HepG2 (cell line): ENCODE measurements around the gene CENPM. TPM values are rescaled to one million over a fixed set of nuclear protein-coding genes. Genes with fewer than 3 reads are reported as not detected.

Experiments used
- ATAC-seq: fragments of 200-7000 bp; cut with Tn5 transposase; 3 replicates; pipeline ENCODE4 v1.9.1; 2020; ENCODE audit warnings: mild to moderate bottlenecking, moderate library complexity
- BruUV-seq: library from RNA; stranded (reverse); fragments of 400-500 nt; replicated peaks from 2 replicates; lab custom pipeline; 2021; lab: Mats Ljungman, UMichigan
- CTCF ChIA-PET: fragments of 300-600 bp; formaldehyde crosslinking; extraction: SDS; loops from one replicate; lab custom pipeline; 2021; ENCODE audit warnings: low total read pairs, inconsistent platforms, low intra/inter-chr PET ratio; lab: Yijun Ruan, JAX
- POLR2A ChIA-PET: fragments of 350-600 bp; sonication (Branson Sonifier 250); formaldehyde crosslinking; loops from one replicate; lab custom pipeline; 2020; ENCODE audit warnings: antibody characterized with exemption, inconsistent platforms; lab: Yijun Ruan, JAX
- DNase-seq: peaks from one replicate; pipeline ENCODE4 v3.0.0-alpha.2; 2015; ENCODE audit warnings: low spot score
- FAIRE-seq: peaks from 3 replicates; lab custom pipeline; 2011; peaks lifted over from hg19 to GRCh38; lab: Jason Lieb, UNC
- H2AFZ ChIP-seq: one replicate; pipeline ENCODE4 v1.6.1; 2011; ENCODE audit warnings: low read length, inconsistent platforms
- H3K27ac ChIP-seq: fragments of 300-600 bp; 3 replicates; pipeline ENCODE4 v1.8.0; 2011; ENCODE audit warnings: mixed run types, mild to moderate bottlenecking, mixed read lengths, low read length, inconsistent platforms; ENCODE audit not compliant: insufficient read depth; ENCODE audit errors: extremely low read length
- H3K27me3 ChIP-seq, 2 experiments: fragments of 200-600 bp in 1 of 2; 2 replicates in 1 of 2; 3 replicates in 1 of 2; pipeline versions ENCODE4 v1.6.0 to v1.8.0; 2011; ENCODE audit warnings: low read length in 2 of 2, mild to moderate bottlenecking in 2 of 2, moderate library complexity in 2 of 2, inconsistent platforms in 1 of 2; ENCODE audit not compliant: insufficient read depth in 2 of 2, control insufficient read depth in 1 of 2
- H3K36me3 ChIP-seq, 2 experiments: fragments of 200-600 bp in 1 of 2; replicated peaks in 1 of 2; 2 replicates in 1 of 2; 3 replicates in 1 of 2; pipeline versions ENCODE4 v1.5.1 to v1.8.0; 2011; ENCODE audit warnings: low read length in 2 of 2, inconsistent platforms in 1 of 2; ENCODE audit not compliant: insufficient read depth in 2 of 2, control insufficient read depth in 1 of 2
- H3K4me1 ChIP-seq: 2 replicates; pipeline ENCODE4 v1.5.1; 2012; ENCODE audit warnings: low read length, inconsistent platforms; ENCODE audit not compliant: insufficient read depth
- H3K4me2 ChIP-seq: 2 replicates; pipeline ENCODE4 v1.6.0; 2011; ENCODE audit warnings: low read depth, low read length, inconsistent platforms
- H3K4me3 ChIP-seq, 3 experiments: fragments of 200-600 bp in 1 of 3; sonication (generic), shearing (Covaris generic) in 1 of 3; replicated peaks in 1 of 3; 2 replicates each; pipeline ENCODE4 v1.5.1; 2011 to 2016; ENCODE audit warnings: low read length in 3 of 3, inconsistent platforms in 2 of 3, low read depth in 2 of 3, mild to moderate bottlenecking in 2 of 3, control low read depth in 1 of 3, mixed read lengths in 1 of 3; ENCODE audit not compliant: insufficient read depth in 1 of 3
- H3K79me2 ChIP-seq: one replicate; pipeline ENCODE4 v1.6.1; 2011; ENCODE audit warnings: low read length, inconsistent platforms; ENCODE audit not compliant: insufficient read depth
- H3K9ac ChIP-seq: 2 replicates; pipeline ENCODE4 v1.6.0; 2011; ENCODE audit warnings: mild to moderate bottlenecking, low read depth, low read length, inconsistent platforms; ENCODE audit not compliant: insufficient read depth
- H3K9me3 ChIP-seq: 2 replicates; pipeline ENCODE4 v1.5.1; 2012; ENCODE audit warnings: mild to moderate bottlenecking, low read length
- H4K20me1 ChIP-seq: 2 replicates; pipeline ENCODE4 v1.6.0; 2011; ENCODE audit warnings: inconsistent platforms, mild to moderate bottlenecking, low read length, moderate library complexity; ENCODE audit not compliant: insufficient read depth
- MTA3 ChIP-seq: sonication (generic); formaldehyde crosslinking; IDR thresholded peaks from 2 replicates; pipeline ENCODE4 v1.4.0; 2020; ENCODE audit warnings: missing genetic modification reagents
- WGBS: methylation state at CpG from one replicate; pipeline ENCODE4 v1.1.6; 2017; ENCODE audit warnings: low lambda C conversion rate; 5-methylcytosine and 5-hydroxymethylcytosine counted together
- in situ Hi-C: cut with HindIII; loops from 2 replicates; pipeline ENCODE4 v1.10.0; 2017; ENCODE audit warnings: low pct_unique_long_range_greater_than_20kb; ENCODE audit not compliant: extremely low pct_ligation_motif_present
- intact Hi-C: fragments of 100-400 bp; cut with micrococcal nuclease; formaldehyde crosslinking; loops from one replicate; pipeline ENCODE4 v1.10.0; 2022; ENCODE audit not compliant: unreplicated experiment
- polyA plus RNA-seq, 8 experiments: library from polyadenylated mRNA; depleted of rRNA in 3 of 8; stranded (reverse) in 7 of 8; unstranded in 1 of 8; fragments of >200 nt; fragmentation: Illumina TruSeq in 4 of 8; extraction: Trizol in 4 of 8; gene quantifications; 2 replicates each; pipeline versions ENCODE4 v1.2.1 to v1.2.3, GENCODE V29; 2011 to 2016; ENCODE audit warnings: low read depth in 4 of 8, missing spikeins in 1 of 8, mixed read lengths in 1 of 8; ENCODE audit not compliant: insufficient read depth in 1 of 8
- total RNA-seq, 5 experiments: library from RNA; depleted of rRNA; stranded (reverse); fragments of >200 nt; fragmentation: Illumina TruSeq; extraction: Trizol; gene quantifications; 2 replicates each; pipeline ENCODE4 v1.2.3, GENCODE V29; 2016; ENCODE audit warnings: low read depth in 1 of 5
- TF ChIP-seq, protein P1 (sequence below): sonication (generic); formaldehyde crosslinking; IDR thresholded peaks from 2 replicates; pipeline ENCODE4 v1.8.0; 2022; ENCODE audit warnings: low read depth, missing genetic modification reagents
- TF ChIP-seq, protein P2 (sequence below): sonication (generic); formaldehyde crosslinking; IDR thresholded peaks from 2 replicates; pipeline ENCODE4 v1.5.1; 2020; ENCODE audit warnings: mild to moderate bottlenecking, missing genetic modification reagents, moderate library complexity

The CENPM gene
- total and polyA plus RNA-seq, 2 of the 13 experiments (the other 11 are each of a cell fraction or from before 2014, with no cell fraction given) = 11.2 to 37.3 TPM

DNA sequence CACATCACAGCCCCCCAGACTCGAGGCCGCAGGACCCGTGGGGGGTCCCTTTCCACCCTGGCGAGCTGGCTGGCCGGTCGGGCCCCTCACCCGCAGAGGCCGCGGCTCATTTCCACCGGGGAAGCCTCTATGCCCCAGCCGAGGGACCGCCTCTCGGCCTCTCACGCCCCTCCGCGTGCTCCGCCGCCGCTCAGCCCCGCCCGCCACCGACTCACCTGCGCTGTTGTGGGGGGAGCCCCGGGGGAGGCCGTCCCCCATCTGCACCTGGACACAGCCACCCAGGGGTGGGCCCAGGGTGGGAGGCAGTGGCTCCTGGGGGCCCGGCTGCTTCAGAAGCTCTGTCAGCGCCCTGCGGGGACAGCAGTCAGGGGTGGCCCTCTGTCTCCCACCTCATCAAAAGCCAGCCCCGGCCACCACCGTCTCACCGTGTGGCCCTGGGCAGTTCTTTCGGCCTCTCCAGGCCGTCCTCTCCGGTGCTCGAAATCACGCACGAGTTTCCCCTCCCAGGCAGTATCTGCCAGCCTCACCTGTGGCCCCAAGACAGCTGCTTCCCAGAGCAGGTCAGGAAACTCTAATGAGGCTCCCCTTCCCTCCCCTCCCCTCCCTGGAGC is 35.8 kb downstream of the CENPM start:
- Histone ChIP-seq H2AFZ (no peak overlapping the region), H3K27me3 (peaks cover 23 to 52% of the 10 kb centered on the region in 2 experiments), H3K9ac (no peak overlapping the region), H3K4me1 (peaks cover 7% of the 10 kb centered on the region; the same call in 1 of the 2 replicates), H3K9me3 (no peaks in the 10 kb centered on the region), H3K4me2 (peak overlapping the region; percentile 61; the same call in 1 of the 2 replicates), H3K36me3 (no peaks in the 10 kb centered on the region), H4K20me1 (peaks cover 41% of the 10 kb centered on the region), H3K4me3 (peak overlapping the region in 1 of 3 experiments; percentile 52; a peak in 2 of 6 replicates), H3K79me2 (no peaks in the 10 kb centered on the region), H3K27ac (no peak overlapping the region)
- 31% methylated on average over 15 of the region's 37 CpGs for WGBS
- BruUV-seq = no TSS peak
- TF ChIP-seq, protein P1, sequence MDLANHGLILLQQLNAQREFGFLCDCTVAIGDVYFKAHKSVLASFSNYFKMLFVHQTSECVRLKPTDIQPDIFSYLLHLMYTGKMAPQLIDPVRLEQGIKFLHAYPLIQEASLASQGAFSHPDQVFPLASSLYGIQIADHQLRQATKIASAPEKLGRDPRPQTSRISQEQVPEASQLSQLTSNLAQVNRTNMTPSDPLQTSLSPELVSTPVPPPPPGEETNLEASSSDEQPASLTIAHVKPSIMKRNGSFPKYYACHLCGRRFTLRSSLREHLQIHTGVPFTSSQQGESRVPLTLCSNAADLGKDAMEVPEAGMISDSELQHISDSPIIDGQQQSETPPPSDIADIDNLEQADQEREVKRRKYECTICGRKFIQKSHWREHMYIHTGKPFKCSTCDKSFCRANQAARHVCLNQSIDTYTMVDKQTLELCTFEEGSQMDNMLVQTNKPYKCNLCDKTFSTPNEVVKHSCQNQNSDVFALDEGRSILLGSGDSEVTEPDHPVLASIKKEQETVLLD (CRISPR knock-in tag) = no peak
- TF ChIP-seq MTA3 (CRISPR knock-in tag) = no peak
- TF ChIP-seq, protein P2, sequence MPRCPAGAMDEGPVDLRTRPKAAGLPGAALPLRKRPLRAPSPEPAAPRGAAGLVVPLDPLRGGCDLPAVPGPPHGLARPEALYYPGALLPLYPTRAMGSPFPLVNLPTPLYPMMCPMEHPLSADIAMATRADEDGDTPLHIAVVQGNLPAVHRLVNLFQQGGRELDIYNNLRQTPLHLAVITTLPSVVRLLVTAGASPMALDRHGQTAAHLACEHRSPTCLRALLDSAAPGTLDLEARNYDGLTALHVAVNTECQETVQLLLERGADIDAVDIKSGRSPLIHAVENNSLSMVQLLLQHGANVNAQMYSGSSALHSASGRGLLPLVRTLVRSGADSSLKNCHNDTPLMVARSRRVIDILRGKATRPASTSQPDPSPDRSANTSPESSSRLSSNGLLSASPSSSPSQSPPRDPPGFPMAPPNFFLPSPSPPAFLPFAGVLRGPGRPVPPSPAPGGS (CRISPR knock-in tag) = no peak
- intact Hi-C loops (no loop called here), in situ Hi-C loops (no loop called here)
- POLR2A ChIA-PET = interaction anchor here (0.6 kb wide), 1 partner anchor 25 kb away, joined by 3 read pairs; no protein-coding TSS in a partner anchor
- no peak for FAIRE-seq
- CTCF ChIA-PET = no interaction called here
- no peak for ATAC-seq
- DNase-seq = no peak
